MCF 10A (cell line): ENCODE results near the gene XRCC3. TPM values are rescaled to one million over a fixed set of nuclear protein-coding genes. Genes with fewer than 3 reads are reported as not detected.
A peak's percentile ranks its signal among the peaks of the same experiment; 100 is the strongest.

Experiments
- BruUV-seq: library from RNA; stranded (reverse); fragments of 400-500 nt; replicated peaks from 2 replicates; lab custom pipeline; 2021; lab: Mats Ljungman, UMichigan
- CTCF ChIA-PET: fragments of 300-600 bp; sonication (Branson Sonifier 250); formaldehyde crosslinking; extraction: SDS; loops from one replicate; lab custom pipeline; 2021; ENCODE audit warnings: antibody characterized with exemption, inconsistent platforms; lab: Yijun Ruan, JAX
- POLR2A ChIA-PET: fragments of 300-600, 350-650 bp; sonication (Branson Sonifier 250); formaldehyde crosslinking; extraction: SDS; loops from one replicate; lab custom pipeline; 2020; ENCODE audit warnings: antibody characterized with exemption, inconsistent platforms; lab: Yijun Ruan, JAX
- DNase-seq: peaks from one replicate; pipeline ENCODE4 v3.0.0-alpha.2; 2018; ENCODE audit not compliant: unreplicated experiment
- H3K27ac Mint-ChIP-seq: one replicate; pipeline ENCODE4 v1.8.0; 2022; ENCODE audit warnings: mild to moderate bottlenecking, low read depth, mixed read lengths; ENCODE audit not compliant: unreplicated experiment
- H3K27me3 Mint-ChIP-seq: one replicate; pipeline ENCODE4 v1.8.0; 2022; ENCODE audit warnings: mixed read lengths; ENCODE audit not compliant: insufficient read depth, unreplicated experiment
- H3K36me3 Mint-ChIP-seq: one replicate; pipeline ENCODE4 v1.8.0; 2022; ENCODE audit warnings: mild to moderate bottlenecking, moderate library complexity, mixed read lengths; ENCODE audit not compliant: insufficient read depth, unreplicated experiment
- H3K4me1 Mint-ChIP-seq: one replicate; pipeline ENCODE4 v1.8.0; 2022; ENCODE audit warnings: mixed read lengths; ENCODE audit not compliant: insufficient read depth, unreplicated experiment
- H3K4me3 Mint-ChIP-seq: one replicate; pipeline ENCODE4 v1.8.0; 2022; ENCODE audit warnings: mild to moderate bottlenecking, moderate library complexity, mixed read lengths; ENCODE audit not compliant: unreplicated experiment
- H3K9me3 Mint-ChIP-seq: one replicate; pipeline ENCODE4 v1.8.0; 2022; ENCODE audit warnings: mixed read lengths; ENCODE audit not compliant: unreplicated experiment
- CTCF ChIP-seq: fragments of 200-600 bp; IDR thresholded peaks from one replicate; pipeline ENCODE4 v1.8.0; 2022; ENCODE audit warnings: antibody characterized with exemption, mild to moderate bottlenecking; ENCODE audit not compliant: unreplicated experiment
- intact Hi-C: fragments of 100-400 bp; cut with micrococcal nuclease; formaldehyde crosslinking; loops from 2 replicates; pipeline ENCODE4 v1.14.1; 2022
- total RNA-seq: library from RNA; stranded (reverse); gene quantifications from 2 replicates; pipeline ENCODE4 v1.2.3, GENCODE V29; 2022

The XRCC3 gene
- total RNA-seq, 1 experiment from 2014 or later = 17.5 TPM

DNA sequence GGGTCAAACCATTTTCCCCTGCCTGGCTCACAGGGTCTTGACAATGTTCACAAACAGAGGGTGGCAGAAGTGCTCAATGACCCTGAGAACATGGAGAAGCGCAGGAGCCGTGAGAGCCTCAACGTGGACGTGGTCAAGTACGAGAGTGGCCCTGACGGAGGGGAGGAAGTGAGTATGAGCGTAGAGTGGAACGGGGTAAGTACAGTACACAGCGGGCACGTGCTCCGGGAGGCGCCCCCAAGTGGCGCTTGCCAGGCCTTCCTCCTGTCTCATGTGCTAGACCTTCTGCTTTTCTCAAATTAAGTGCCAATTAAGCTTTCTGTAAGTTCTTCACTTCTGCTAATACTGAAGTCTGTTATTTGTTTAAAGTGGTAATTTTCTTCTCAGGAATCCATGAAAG lies 35.9 kb downstream of the XRCC3 start:
- TF ChIP-seq CTCF = peak; percentile 10
- POLR2A ChIA-PET = no interaction called here
- Mint-ChIP-seq H3K36me3 (peaks cover 93% of the 10 kb centered on the region), H3K4me1 (no peaks in the 10 kb centered on the region), H3K4me3 (no peak overlapping the region), H3K27me3 (no peaks in the 10 kb centered on the region), H3K27ac (no peak overlapping the region), H3K9me3 (no peaks in the 10 kb centered on the region)
- BruUV-seq = no TSS peak
- CTCF ChIA-PET = interaction anchor here (1.2 to 1.3 kb wide), 4 partner anchors 10 to 19 kb away, joined by 3 to 6 read pairs (median 5); no protein-coding TSS in a partner anchor
- intact Hi-C loops = loop anchor here (10.0 kb wide), 1 partner anchor 105 kb away; no protein-coding TSS in a partner anchor
- DNase-seq = no peak

- no peaks in the 10 kb centered on the region for H3K27me3 Mint-ChIP-seq
- no peak overlapping the region for H3K4me3 Mint-ChIP-seq
- H3K9me3 Mint-ChIP-seq = no peaks in the 10 kb centered on the region
- H3K4me1 Mint-ChIP-seq = no peaks in the 10 kb centered on the region
- DNase-seq = no peak
- peaks cover 98% of the 10 kb centered on the region for H3K36me3 Mint-ChIP-seq
- TF ChIP-seq CTCF = no peak
- H3K27ac Mint-ChIP-seq = peak overlapping the region; percentile 35
- intact Hi-C loops = loop anchor here (10.0 kb wide), 1 partner anchor 102 kb away; no protein-coding TSS in a partner anchor
- ChIA-PET POLR2A (no interaction called here), CTCF (interaction anchor here (0.6 to 1.0 kb wide), 4 partner anchors 16 to 104 kb away, joined by 3 read pairs; no protein-coding TSS in a partner anchor)
- no TSS peak for BruUV-seq
These were observed 38.2 kb downstream of the XRCC3 start for GRCh38 chr14:103676881-103677675.

- no peak overlapping the region for H3K27ac Mint-ChIP-seq
- no peaks in the 10 kb centered on the region for H3K9me3 Mint-ChIP-seq
- CTCF ChIA-PET = no interaction called here
- no peak for DNase-seq
- POLR2A ChIA-PET = no interaction called here
- H3K4me1 Mint-ChIP-seq = no peaks in the 10 kb centered on the region
- TF ChIP-seq CTCF = no peak
- BruUV-seq = no TSS peak
- peaks cover 98% of the 10 kb centered on the region for H3K36me3 Mint-ChIP-seq
- no peaks in the 10 kb centered on the region for H3K27me3 Mint-ChIP-seq
- intact Hi-C loops = loop anchor here (10.0 kb wide), 1 partner anchor 101 kb away; no protein-coding TSS in a partner anchor
- H3K4me3 Mint-ChIP-seq = no peak overlapping the region
These were observed 39.3 kb downstream of the XRCC3 start for GRCh38 chr14:103675957-103676356.

GRCh38 chr14:103671911-103672310 lies 43.3 kb downstream of the XRCC3 start:
- BruUV-seq = no TSS peak
- no peak overlapping the region for H3K27ac Mint-ChIP-seq
- no peak overlapping the region for H3K4me3 Mint-ChIP-seq
- TF ChIP-seq CTCF = no peak
- H3K4me1 Mint-ChIP-seq = no peaks in the 10 kb centered on the region
- peaks cover 92% of the 10 kb centered on the region for H3K36me3 Mint-ChIP-seq
- no peak for DNase-seq
- no peaks in the 10 kb centered on the region for H3K27me3 Mint-ChIP-seq
- CTCF ChIA-PET = interaction anchor here (0.6 to 0.7 kb wide), 2 partner anchors 9 to 15 kb away, joined by 3 read pairs; no protein-coding TSS in a partner anchor
- intact Hi-C loops = loop anchor here (10.0 kb wide), 1 partner anchor 97 kb away; no protein-coding TSS in a partner anchor
- POLR2A ChIA-PET = interaction anchor here (1.8 kb wide), 1 partner anchor 11 kb away, joined by 4 read pairs; no protein-coding TSS in a partner anchor
- no peaks in the 10 kb centered on the region for H3K9me3 Mint-ChIP-seq
